Suprapubic skin (tissue), 4 donors: ENCODE data around the gene SLC8A1. TPM values are rescaled to one million over a fixed set of nuclear protein-coding genes. Genes with fewer than 3 reads are reported as not detected.
"Not testable (repeated sequence)": the region's sequence is repeated elsewhere in the genome, so short reads cannot be mapped to it uniquely, and the experiment has no call there.

Experiments
- DNase-seq, 2 donors: peaks; one replicate each; pipeline ENCODE4 v3.0.0-alpha.2; 2019; ENCODE audit warnings: low spot score in 2 of 2
- H3K27ac ChIP-seq: fragments of 200-600 bp; sonication (generic); one replicate; pipeline ENCODE4 v1.5.1; 2019
- H3K27me3 ChIP-seq: fragments of 200-600 bp; sonication (generic); one replicate; pipeline ENCODE4 v1.5.1; 2019
- H3K36me3 ChIP-seq: fragments of 200-600 bp; sonication (generic); one replicate; pipeline ENCODE4 v1.5.1; 2019
- H3K4me1 ChIP-seq: fragments of 200-600 bp; sonication (generic); one replicate; pipeline ENCODE4 v1.5.1; 2019
- H3K4me3 ChIP-seq: fragments of 200-600 bp; sonication (generic); one replicate; pipeline ENCODE4 v1.5.1; 2019; ENCODE audit warnings: mild to moderate bottlenecking
- H3K9me3 ChIP-seq: fragments of 200-600 bp; sonication (generic); one replicate; pipeline ENCODE4 v1.5.1; 2019
- EP300 ChIP-seq: sonication (generic); formaldehyde crosslinking; IDR thresholded peaks from one replicate; pipeline ENCODE4 v1.6.1; 2017; ENCODE audit warnings: antibody characterized with exemption
- POLR2A ChIP-seq, 2 donors: fragments of 450-650 bp; IDR thresholded peaks; one replicate each; pipeline ENCODE4 v1.6.1; 2017; ENCODE audit warnings: antibody characterized with exemption in 2 of 2, mild to moderate bottlenecking in 2 of 2, moderate library complexity in 2 of 2
- POLR2AphosphoS5 ChIP-seq, 3 donors: sonication (generic); formaldehyde crosslinking; IDR thresholded peaks; one replicate each; pipeline ENCODE4 v1.6.1; 2017; ENCODE audit warnings: antibody characterized with exemption in 3 of 3
- WGBS: methylation state at CpG from one replicate; pipeline ENCODE4 v1.1.5; 2018; 5-methylcytosine and 5-hydroxymethylcytosine counted together
- total RNA-seq, 4 donors: library from RNA; depleted of rRNA; stranded (reverse); fragments of >200 nt; gene quantifications; one replicate each; pipeline ENCODE4 v1.1.0, GENCODE V29; 2016
- TF ChIP-seq, protein P1 (sequence below), 2 donors: fragments of 200-600 bp in 1 of 2; fragments of 450-650 bp in 1 of 2; sonication (generic) in 1 of 2; IDR thresholded peaks; one replicate each; pipeline ENCODE4 v1.5.1; 2016 to 2019; ENCODE audit warnings: antibody characterized with exemption in 2 of 2, mild to moderate bottlenecking in 1 of 2, moderate library complexity in 1 of 2

Gene SLC8A1
- total RNA-seq, 4 donors from 2014 or later, result 2.4 to 14.4 (median 9.9) TPM

GRCh38 chr2:40090044-40090443, 361.8 kb downstream of the SLC8A1 start:
- Histone ChIP-seq H3K4me3 (no peak overlapping the region), H3K36me3 (no peaks in the 10 kb centered on the region), H3K27me3 (no peaks in the 10 kb centered on the region), H3K9me3 (no peaks in the 10 kb centered on the region), H3K27ac (no peak overlapping the region), H3K4me1 (peaks cover 4% of the 10 kb centered on the region)
- no peak for DNase-seq
- 91% methylated on average over 3 of the region's 3 CpGs for WGBS
- TF ChIP-seq POLR2A (IDR thresholded peaks at IDR 0.05), result no peak
- TF ChIP-seq EP300, result no peak

- H3K36me3 ChIP-seq, result no peaks in the 10 kb centered on the region
- H3K4me3 ChIP-seq, result no peak overlapping the region
- no peaks in the 10 kb centered on the region for H3K27me3 ChIP-seq
- no peak overlapping the region for H3K27ac ChIP-seq
- H3K4me1 ChIP-seq, result no peaks in the 10 kb centered on the region
- 91% methylated on average over 7 of the region's 7 CpGs for WGBS
- TF ChIP-seq EP300 (no peak), POLR2AphosphoS5 (IDR thresholded peaks at IDR 0.05) (no peak), POLR2A (IDR thresholded peaks at IDR 0.05) (no peak)
- TF ChIP-seq, protein P1, sequence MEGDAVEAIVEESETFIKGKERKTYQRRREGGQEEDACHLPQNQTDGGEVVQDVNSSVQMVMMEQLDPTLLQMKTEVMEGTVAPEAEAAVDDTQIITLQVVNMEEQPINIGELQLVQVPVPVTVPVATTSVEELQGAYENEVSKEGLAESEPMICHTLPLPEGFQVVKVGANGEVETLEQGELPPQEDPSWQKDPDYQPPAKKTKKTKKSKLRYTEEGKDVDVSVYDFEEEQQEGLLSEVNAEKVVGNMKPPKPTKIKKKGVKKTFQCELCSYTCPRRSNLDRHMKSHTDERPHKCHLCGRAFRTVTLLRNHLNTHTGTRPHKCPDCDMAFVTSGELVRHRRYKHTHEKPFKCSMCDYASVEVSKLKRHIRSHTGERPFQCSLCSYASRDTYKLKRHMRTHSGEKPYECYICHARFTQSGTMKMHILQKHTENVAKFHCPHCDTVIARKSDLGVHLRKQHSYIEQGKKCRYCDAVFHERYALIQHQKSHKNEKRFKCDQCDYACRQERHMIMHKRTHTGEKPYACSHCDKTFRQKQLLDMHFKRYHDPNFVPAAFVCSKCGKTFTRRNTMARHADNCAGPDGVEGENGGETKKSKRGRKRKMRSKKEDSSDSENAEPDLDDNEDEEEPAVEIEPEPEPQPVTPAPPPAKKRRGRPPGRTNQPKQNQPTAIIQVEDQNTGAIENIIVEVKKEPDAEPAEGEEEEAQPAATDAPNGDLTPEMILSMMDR (IDR thresholded peaks at IDR 0.05), result no peak
- DNase-seq, result no peak
- no peaks in the 10 kb centered on the region for H3K9me3 ChIP-seq
These were observed 364.0 kb downstream of the SLC8A1 start for GRCh38 chr2:40087927-40088326.

DNA sequence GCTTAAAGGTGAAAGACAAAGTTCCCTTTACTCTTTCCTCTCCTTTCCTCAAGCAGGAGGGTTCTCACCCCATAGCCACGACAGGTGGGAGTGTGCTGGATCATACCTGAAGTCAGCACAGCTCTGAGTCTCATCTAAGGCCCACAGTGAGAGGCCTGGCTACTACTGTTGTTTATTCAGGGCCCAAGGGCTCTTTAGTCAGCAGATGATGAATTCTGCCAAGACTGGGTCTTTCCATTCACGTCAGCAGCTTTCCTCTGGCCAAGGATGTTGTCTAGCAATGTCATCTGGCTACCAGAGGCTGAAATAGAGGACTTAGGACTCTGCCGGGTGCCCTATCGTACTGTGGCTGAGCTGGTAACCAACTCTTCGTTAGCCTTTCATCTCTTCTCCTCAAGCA, 364.5 kb downstream of the SLC8A1 start:
- WGBS, result 82% methylated on average over 5 of the region's 5 CpGs
- Histone ChIP-seq H3K36me3 (no peaks in the 10 kb centered on the region), H3K9me3 (no peaks in the 10 kb centered on the region), H3K27ac (no peak overlapping the region), H3K27me3 (no peaks in the 10 kb centered on the region), H3K4me3 (no peak overlapping the region), H3K4me1 (no peaks in the 10 kb centered on the region)
- no peak for DNase-seq
- TF ChIP-seq EP300 (no peak), POLR2AphosphoS5 (IDR thresholded peaks at IDR 0.05) (no peak), POLR2A (IDR thresholded peaks at IDR 0.05) (no peak)
- TF ChIP-seq, protein P1 (IDR thresholded peaks at IDR 0.05), result no peak

DNA sequence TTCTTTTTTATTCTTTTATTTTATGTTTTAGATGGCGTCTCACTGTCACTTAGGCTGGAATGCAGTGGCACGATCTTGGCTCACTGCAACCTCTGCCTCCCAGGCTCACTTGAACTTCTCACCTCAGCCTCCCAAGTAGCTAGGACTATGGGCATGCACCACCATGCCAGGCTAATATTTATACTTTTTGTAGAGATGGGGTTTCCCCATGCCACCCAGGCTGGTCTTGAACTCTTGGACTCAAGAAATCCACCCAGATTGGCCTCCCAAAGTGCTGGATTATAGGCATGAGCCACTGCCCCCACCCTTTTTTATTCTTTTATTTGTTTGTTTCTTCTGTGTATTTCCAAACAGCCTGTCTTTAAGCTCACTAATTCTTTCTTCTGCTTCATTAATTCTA, 366.1 kb downstream of the SLC8A1 start:
- Histone ChIP-seq H3K4me1 (no peaks in the 10 kb centered on the region), H3K27me3 (no peaks in the 10 kb centered on the region), H3K4me3 (no peak overlapping the region), H3K9me3 (no peaks in the 10 kb centered on the region), H3K27ac (no peak overlapping the region), H3K36me3 (no peaks in the 10 kb centered on the region)
- TF ChIP-seq, protein P1 (IDR thresholded peaks at IDR 0.05), result no peak
- TF ChIP-seq POLR2A (IDR thresholded peaks at IDR 0.05) (no peak), POLR2AphosphoS5 (IDR thresholded peaks at IDR 0.05) (no peak), EP300 (no peak)
- 83% methylated on average over 2 of the region's 2 CpGs for WGBS
- no peak for DNase-seq

- not testable (repeated sequence) for H3K9me3 ChIP-seq, H3K27ac ChIP-seq, DNase-seq, H3K36me3 ChIP-seq, H3K4me3 ChIP-seq, H3K4me1 ChIP-seq, H3K27me3 ChIP-seq
These were observed 378.6 kb downstream of the SLC8A1 start for GRCh38 chr2:40073336-40073735.

- no peaks in the 10 kb centered on the region for H3K27me3 ChIP-seq
- 90% methylated on average over 9 of the region's 12 CpGs for WGBS
- H3K4me1 ChIP-seq, result no peaks in the 10 kb centered on the region
- DNase-seq, result no peak
- TF ChIP-seq, protein P1 (IDR thresholded peaks at IDR 0.05), result no peak
- TF ChIP-seq POLR2AphosphoS5 (IDR thresholded peaks at IDR 0.05) (no peak), POLR2A (IDR thresholded peaks at IDR 0.05) (no peak), EP300 (no peak)
- H3K9me3 ChIP-seq, result no peaks in the 10 kb centered on the region
- no peaks in the 10 kb centered on the region for H3K36me3 ChIP-seq
- H3K27ac ChIP-seq, result no peak overlapping the region
- no peak overlapping the region for H3K4me3 ChIP-seq
These were observed 379.3 kb downstream of the SLC8A1 start for GRCh38 chr2:40072442-40073232.
